Right ventricle myocardium inferior (tissue), 1 donor: ENCODE results near the gene BCAS2. TPM values are rescaled to one million over a fixed set of nuclear protein-coding genes. Genes with fewer than 3 reads are reported as not detected.
A peak's percentile ranks its signal among the peaks of the same experiment; 100 is the strongest.

Experiments
- ATAC-seq: fragments of 200-7000 bp; cut with Tn5 transposase; one replicate; pipeline ENCODE4 v1.9.1; 2020; ENCODE audit warnings: mild to moderate bottlenecking, moderate library complexity
- DNase-seq: peaks from one replicate; pipeline ENCODE4 v3.0.0; 2021; ENCODE audit errors: missing footprints
- intact Hi-C: fragments of 100-400 bp; cut with DNase I; formaldehyde crosslinking; loops from one replicate; pipeline ENCODE4 v1.11.0; 2022
- long read RNA-seq: library from polyadenylated mRNA; unstranded; transcript quantifications from one replicate; pipeline ENCODE4 v2.0.0, GENCODE V29; 2021
- total RNA-seq: library from RNA; stranded (reverse); fragmentation: NEBNext Ultra II Directional; extraction: Animal tissue kit (Norgen Biotek cat#: 25700); gene quantifications from one replicate; pipeline ENCODE4 v1.2.1, GENCODE V29; 2021
- donor health status: DM: no; HTN: yes; CAD: no; lungs with severe emphysema.

The BCAS2 gene
- 28.4 TPM for total RNA-seq
- long read RNA-seq, transcript BCAS2-201 (7 exons, 1,299 nt), result major isoform, 10 of 10 reads
- long read RNA-seq, partial matches to known transcripts, result 0 of 10 reads
- long read RNA-seq, other reads (novel, unspliced or antisense), result 0 of 10 reads

GRCh38 chr1:114581335-114582287 is at the start of gene BCAS2:
Gene BCAS2, minus strand, starts transcription at chr1:114581615. Its CDS starts 24 bp downstream, at chr1:114581591.
- intact Hi-C loops, result loop anchor here (2.0 to 5.0 kb wide), 4 partner anchors 69 to 175 kb away; partner anchors contain the start of genes CSDE1, DENND2C, NRAS and TRIM33
- peak; percentile 99 for ATAC-seq
- DNase-seq, result peak; percentile 97

- intact Hi-C loops, result no loop called here
- ATAC-seq (no peak), DNase-seq (no peak)
Measured at GRCh38 chr1:114627107-114627506, 45.7 kb upstream of the BCAS2 start.

- ATAC-seq (no peak), DNase-seq (no peak)
- intact Hi-C loops, result no loop called here
Measured at GRCh38 chr1:114623364-114623763, 41.9 kb upstream of the BCAS2 start.

GRCh38 chr1:114620419-114620818 is 39.0 kb upstream of the BCAS2 start:
- ATAC-seq, result no peak
- no peak for DNase-seq
- intact Hi-C loops, result no loop called here

- ATAC-seq (no peak), DNase-seq (no peak)
- intact Hi-C loops, result no loop called here
Measured at GRCh38 chr1:114618606-114619005, 37.2 kb upstream of the BCAS2 start.

- ATAC-seq (no peak), DNase-seq (no peak)
- intact Hi-C loops, result no loop called here
Measured at GRCh38 chr1:114610546-114611245, 29.3 kb upstream of the BCAS2 start.

GRCh38 chr1:114609826-114610225 is 28.4 kb upstream of the BCAS2 start:
- DNase-seq (no peak), ATAC-seq (no peak)
- intact Hi-C loops, result no loop called here

GRCh38 chr1:114609026-114609425 is 27.6 kb upstream of the BCAS2 start:
- no peak for DNase-seq
- intact Hi-C loops, result no loop called here
- no peak for ATAC-seq

GRCh38 chr1:114607223-114607622 is 25.8 kb upstream of the BCAS2 start:
- intact Hi-C loops, result no loop called here
- ATAC-seq (no peak), DNase-seq (no peak)

GRCh38 chr1:114597949-114598348 is 16.5 kb upstream of the BCAS2 start:
- DNase-seq (no peak), ATAC-seq (no peak)
- intact Hi-C loops, result no loop called here

- intact Hi-C loops, result no loop called here
- DNase-seq (no peak), ATAC-seq (no peak)
Measured at GRCh38 chr1:114595602-114596001, 14.2 kb upstream of the BCAS2 start.

GRCh38 chr1:114594046-114594445 is 12.6 kb upstream of the BCAS2 start:
- ATAC-seq (no peak), DNase-seq (no peak)
- intact Hi-C loops, result no loop called here

GRCh38 chr1:114589122-114589521 is 7.7 kb upstream of the BCAS2 start:
- DNase-seq (no peak), ATAC-seq (no peak)
- intact Hi-C loops, result no loop called here

GRCh38 chr1:114588196-114588689 is 6.8 kb upstream of the BCAS2 start:
- peak; percentile 50 for ATAC-seq
- intact Hi-C loops, result no loop called here
- no peak for DNase-seq

GRCh38 chr1:114587203-114587991 is 6.0 kb upstream of the BCAS2 start:
- DNase-seq, result no peak
- ATAC-seq, result no peak
- intact Hi-C loops, result no loop called here

- ATAC-seq (no peak), DNase-seq (no peak)
- intact Hi-C loops, result no loop called here
Measured at GRCh38 chr1:114586513-114587047, 5.2 kb upstream of the BCAS2 start.

- DNase-seq (no peak), ATAC-seq (no peak)
- intact Hi-C loops, result no loop called here
Measured at GRCh38 chr1:114585231-114585630, 3.8 kb upstream of the BCAS2 start.

- intact Hi-C loops, result no loop called here
- ATAC-seq, result no peak
Measured at GRCh38 chr1:114574365-114574764, 7.0 kb downstream of the BCAS2 start.

More at GRCh38 chr1:114574365-114574764, 7.0 kb downstream of the BCAS2 start:
- no peak for DNase-seq
